Caco-2 (cell line): ENCODE data around the gene ACOXL. TPM values are rescaled to one million over a fixed set of nuclear protein-coding genes. Genes with fewer than 3 reads are reported as not detected.

Experiments used
- BruUV-seq: library from RNA; stranded (reverse); fragments of 400-500 nt; replicated peaks from 2 replicates; lab custom pipeline; 2021; lab: Mats Ljungman, UMichigan
- CTCF ChIA-PET: fragments of 300-600 bp; sonication (Branson Sonifier 250); formaldehyde crosslinking; loops from one replicate; lab custom pipeline; 2022; ENCODE audit warnings: antibody characterized with exemption; lab: Charles Lee
- POLR2A ChIA-PET: fragments of 300-600 bp; sonication (Branson Sonifier 250); formaldehyde crosslinking; loops from one replicate; lab custom pipeline; 2022; ENCODE audit warnings: antibody characterized with exemption; lab: Charles Lee
- DNase-seq, 2 experiments: peaks; one replicate each; pipeline versions ENCODE4 v3.0.0 to v3.0.0-alpha.2; 2020 to 2022
- H3K27me3 ChIP-seq: replicated peaks from 2 replicates; pipeline ENCODE4 v1.6.0; 2011; ENCODE audit warnings: low read length; ENCODE audit not compliant: control insufficient read depth, insufficient read depth
- H3K36me3 ChIP-seq: 2 replicates; pipeline ENCODE4 v1.5.1; 2011; ENCODE audit warnings: low read length; ENCODE audit not compliant: control insufficient read depth, insufficient read depth
- H3K4me1 ChIP-seq: fragments of 250-450 bp; sonication (Bioruptor Pico); 2 replicates; pipeline ENCODE4 v1.5.1; 2020; ENCODE audit warnings: mild to moderate bottlenecking
- H3K4me3 ChIP-seq: 2 replicates; pipeline ENCODE4 v1.5.1; 2011; ENCODE audit warnings: low read depth, mild to moderate bottlenecking, control low read depth, low read length
- H3K9me3 ChIP-seq: fragments of 250-450 bp; sonication (Bioruptor Pico); 2 replicates; pipeline ENCODE4 v1.5.1; 2020; ENCODE audit warnings: mild to moderate bottlenecking, moderate library complexity
- H3K27ac Mint-ChIP-seq: one replicate; pipeline ENCODE4 v1.8.0; 2022; ENCODE audit warnings: mixed read lengths; ENCODE audit not compliant: unreplicated experiment
- H3K27me3 Mint-ChIP-seq: one replicate; pipeline ENCODE4 v1.8.0; 2022; ENCODE audit warnings: mixed read lengths; ENCODE audit not compliant: insufficient read depth, unreplicated experiment
- H3K36me3 Mint-ChIP-seq: one replicate; pipeline ENCODE4 v1.8.0; 2022; ENCODE audit warnings: mild to moderate bottlenecking, mixed read lengths; ENCODE audit not compliant: insufficient read depth, unreplicated experiment
- H3K4me1 Mint-ChIP-seq: one replicate; pipeline ENCODE4 v1.8.0; 2022; ENCODE audit warnings: low read depth, mixed read lengths; ENCODE audit not compliant: unreplicated experiment
- H3K4me3 Mint-ChIP-seq: one replicate; pipeline ENCODE4 v1.8.0; 2022; ENCODE audit warnings: mild to moderate bottlenecking, moderate library complexity, mixed read lengths; ENCODE audit not compliant: unreplicated experiment
- H3K9me3 Mint-ChIP-seq: one replicate; pipeline ENCODE4 v1.8.0; 2022; ENCODE audit warnings: mixed read lengths; ENCODE audit not compliant: unreplicated experiment
- intact Hi-C: fragments of 100-400 bp; cut with micrococcal nuclease; formaldehyde crosslinking; loops from one replicate; pipeline ENCODE4 v1.10.0; 2022; ENCODE audit not compliant: unreplicated experiment
- total RNA-seq: library from RNA; stranded (reverse); gene quantifications from 2 replicates; pipeline ENCODE4 v1.2.3, GENCODE V29; 2022
- TF ChIP-seq, protein P1 (sequence below), 2 experiments: fragments of 200-600 bp in 1 of 2; IDR thresholded peaks; 1 replicate in 1 of 2; 2 replicates in 1 of 2; pipeline versions ENCODE4 v1.5.1 to v1.8.0; 2011 to 2022; ENCODE audit warnings: antibody characterized with exemption in 1 of 2, control low read depth in 1 of 2, inconsistent platforms in 1 of 2, low read depth in 1 of 2, low read length in 1 of 2, mild to moderate bottlenecking in 1 of 2, moderate library complexity in 1 of 2; ENCODE audit not compliant: insufficient read depth in 1 of 2, severe bottlenecking in 1 of 2, unreplicated experiment in 1 of 2

Gene ACOXL
- total RNA-seq, 1 experiment from 2014 or later = 2.6 TPM

DNA sequence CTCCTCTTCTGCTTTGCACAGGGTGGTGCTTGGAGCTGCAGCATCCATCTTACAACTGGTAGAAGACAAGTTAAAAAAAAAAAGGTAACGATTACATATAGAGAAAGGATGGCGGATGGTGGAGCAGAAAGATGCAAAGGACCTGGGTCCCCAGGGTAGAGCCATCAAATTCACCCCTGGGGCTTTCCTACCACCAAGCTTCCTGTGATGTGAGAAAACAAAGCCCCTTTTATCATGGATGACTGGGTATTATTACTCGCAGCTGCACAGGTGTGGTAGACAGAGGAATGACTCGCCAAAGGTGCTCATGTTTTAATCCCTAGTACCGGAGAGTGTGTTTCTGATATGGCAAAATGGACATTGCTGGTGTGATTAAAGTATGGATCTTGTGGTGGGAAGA, 1.3 kb upstream of the ACOXL start:
- ChIA-PET CTCF (no interaction called here), POLR2A (no interaction called here)
- Histone ChIP-seq H3K36me3 (no peaks in the 10 kb centered on the region), H3K4me1 (peaks cover 21% of the 10 kb centered on the region), H3K9me3 (no peaks in the 10 kb centered on the region), H3K27me3 (no peaks in the 10 kb centered on the region; the same call in 1 of the 2 replicates), H3K4me3 (no peak overlapping the region)
- Mint-ChIP-seq H3K27me3 (peaks cover 3% of the 10 kb centered on the region), H3K36me3 (no peaks in the 10 kb centered on the region), H3K4me1 (peaks cover 6% of the 10 kb centered on the region), H3K4me3 (peak overlapping the region; percentile 80), H3K27ac (no peak overlapping the region), H3K9me3 (no peaks in the 10 kb centered on the region)
- no TSS peak for BruUV-seq
- TF ChIP-seq, protein P1, sequence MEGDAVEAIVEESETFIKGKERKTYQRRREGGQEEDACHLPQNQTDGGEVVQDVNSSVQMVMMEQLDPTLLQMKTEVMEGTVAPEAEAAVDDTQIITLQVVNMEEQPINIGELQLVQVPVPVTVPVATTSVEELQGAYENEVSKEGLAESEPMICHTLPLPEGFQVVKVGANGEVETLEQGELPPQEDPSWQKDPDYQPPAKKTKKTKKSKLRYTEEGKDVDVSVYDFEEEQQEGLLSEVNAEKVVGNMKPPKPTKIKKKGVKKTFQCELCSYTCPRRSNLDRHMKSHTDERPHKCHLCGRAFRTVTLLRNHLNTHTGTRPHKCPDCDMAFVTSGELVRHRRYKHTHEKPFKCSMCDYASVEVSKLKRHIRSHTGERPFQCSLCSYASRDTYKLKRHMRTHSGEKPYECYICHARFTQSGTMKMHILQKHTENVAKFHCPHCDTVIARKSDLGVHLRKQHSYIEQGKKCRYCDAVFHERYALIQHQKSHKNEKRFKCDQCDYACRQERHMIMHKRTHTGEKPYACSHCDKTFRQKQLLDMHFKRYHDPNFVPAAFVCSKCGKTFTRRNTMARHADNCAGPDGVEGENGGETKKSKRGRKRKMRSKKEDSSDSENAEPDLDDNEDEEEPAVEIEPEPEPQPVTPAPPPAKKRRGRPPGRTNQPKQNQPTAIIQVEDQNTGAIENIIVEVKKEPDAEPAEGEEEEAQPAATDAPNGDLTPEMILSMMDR (IDR thresholded peaks at IDR 0.05; ENCODE audit: insufficient read depth in 1 of 2, low read depth in 1 of 2, low read length in 1 of 2, severe bottlenecking in 1 of 2, unreplicated experiment in 1 of 2) = no peak
- intact Hi-C loops = loop anchor here (5.0 kb wide), 1 partner anchor 54 kb away; the partner anchor contains the start of gene BUB1
- no peak for DNase-seq

DNA sequence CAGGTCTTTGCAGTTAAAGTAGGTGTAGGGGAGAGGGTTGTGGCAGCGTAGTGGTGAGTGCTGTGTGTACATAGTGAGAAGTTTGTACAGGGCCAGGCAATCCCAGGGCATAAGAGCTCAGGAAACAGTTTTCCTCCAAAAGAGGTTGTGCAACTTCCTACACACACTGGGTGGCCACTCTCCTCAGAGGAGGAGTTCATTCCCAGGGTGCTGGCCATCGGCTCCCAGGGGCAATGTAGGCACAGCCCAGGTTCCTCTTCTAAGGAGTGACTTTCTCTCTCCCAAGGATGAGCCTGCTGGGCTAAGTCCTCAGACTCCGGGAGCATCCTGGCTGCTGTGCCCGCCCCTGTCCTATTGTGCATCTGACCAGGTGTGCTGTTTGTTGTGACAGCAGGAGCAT, 3.0 kb downstream of the ACOXL start:
- Histone ChIP-seq H3K4me3 (no peak overlapping the region), H3K36me3 (no peaks in the 10 kb centered on the region), H3K4me1 (peaks cover 35% of the 10 kb centered on the region), H3K27me3 (no peaks in the 10 kb centered on the region; the same call in 1 of the 2 replicates), H3K9me3 (no peaks in the 10 kb centered on the region)
- no TSS peak for BruUV-seq
- no peak for DNase-seq
- no peak overlapping the region for H3K4me3 Mint-ChIP-seq
- peaks cover 3% of the 10 kb centered on the region for H3K27me3 Mint-ChIP-seq
- no peaks in the 10 kb centered on the region for H3K36me3 Mint-ChIP-seq
- H3K27ac Mint-ChIP-seq = no peak overlapping the region
- H3K9me3 Mint-ChIP-seq = no peaks in the 10 kb centered on the region
- ChIA-PET CTCF (no interaction called here), POLR2A (interaction anchor here (0.5 kb wide), 1 partner anchor 58 kb away, joined by 3 read pairs; the partner anchor contains the start of gene BUB1)
- TF ChIP-seq, protein P1 (IDR thresholded peaks at IDR 0.05; ENCODE audit: insufficient read depth in 1 of 2, low read depth in 1 of 2, low read length in 1 of 2, severe bottlenecking in 1 of 2, unreplicated experiment in 1 of 2) = no peak
- intact Hi-C loops = no loop called here
- peaks cover 28% of the 10 kb centered on the region for H3K4me1 Mint-ChIP-seq

DNA sequence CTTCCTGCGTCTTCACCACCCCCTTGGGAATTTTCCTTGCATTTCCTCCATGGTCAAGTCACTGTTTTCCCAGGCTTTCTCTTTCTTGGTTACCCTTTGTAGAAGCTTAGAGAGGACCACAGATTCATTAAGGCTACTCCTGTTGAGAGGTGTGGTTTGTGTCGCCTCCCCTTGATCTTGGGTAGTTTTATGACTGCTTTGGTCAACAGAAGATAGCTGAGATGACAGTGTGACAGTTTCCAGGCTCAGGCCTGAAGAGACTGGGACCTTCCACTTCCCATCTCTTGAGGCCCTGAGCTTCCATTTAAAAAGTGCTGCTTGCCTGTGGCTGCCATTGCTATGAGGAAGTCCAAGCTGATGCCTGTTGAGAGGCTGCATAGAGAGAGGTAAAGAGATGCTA, 5.4 kb downstream of the ACOXL start:
- intact Hi-C loops = no loop called here
- Mint-ChIP-seq H3K36me3 (no peaks in the 10 kb centered on the region), H3K27me3 (no peaks in the 10 kb centered on the region), H3K9me3 (no peaks in the 10 kb centered on the region), H3K27ac (no peak overlapping the region), H3K4me1 (peaks cover 42% of the 10 kb centered on the region), H3K4me3 (peak overlapping the region; percentile 0)
- TF ChIP-seq, protein P1 (IDR thresholded peaks at IDR 0.05; ENCODE audit: insufficient read depth in 1 of 2, low read depth in 1 of 2, low read length in 1 of 2, severe bottlenecking in 1 of 2, unreplicated experiment in 1 of 2) = no peak
- BruUV-seq = no TSS peak
- Histone ChIP-seq H3K4me3 (no peak overlapping the region), H3K9me3 (no peaks in the 10 kb centered on the region), H3K4me1 (peaks cover 54% of the 10 kb centered on the region), H3K36me3 (no peaks in the 10 kb centered on the region), H3K27me3 (no peaks in the 10 kb centered on the region; the same call in 1 of the 2 replicates)
- POLR2A ChIA-PET = interaction anchor here (1.1 kb wide), 1 partner anchor 60 kb away, joined by 4 read pairs; the partner anchor contains the start of gene BUB1
- CTCF ChIA-PET = interaction anchor here (0.6 kb wide), 1 partner anchor 9 kb away, joined by 13 read pairs; no protein-coding TSS in a partner anchor
- peak; percentile 36 to 52 for DNase-seq
